HL-60 (cell line): ENCODE measurements around the gene POU2F2.

Experiments used
- CTCF ChIP-seq: IDR thresholded peaks from one replicate; pipeline ENCODE4 v1.5.1; 2011; ENCODE audit warnings: low read length, control low read depth, inconsistent platforms; ENCODE audit not compliant: insufficient read depth
- GABPA ChIP-seq: IDR thresholded peaks from 2 replicates; pipeline ENCODE4 v1.6.1; 2012; ENCODE audit warnings: low read depth
- POLR2AphosphoS5 ChIP-seq: IDR thresholded peaks from 2 replicates; pipeline ENCODE4 v1.6.1; 2012; ENCODE audit warnings: low read depth
- REST ChIP-seq: IDR thresholded peaks from 2 replicates; pipeline ENCODE4 v1.6.1; 2012; ENCODE audit warnings: low read depth; ENCODE audit not compliant: insufficient replicate concordance
- SPI1 ChIP-seq: IDR thresholded peaks from 2 replicates; pipeline ENCODE4 v1.6.1; 2012; ENCODE audit warnings: low read depth, mild to moderate bottlenecking, borderline replicate concordance

- TF ChIP-seq CTCF (no peak), GABPA (no peak), POLR2AphosphoS5 (no peak), REST (no peak), SPI1 (no peak)
Observed at GRCh38 chr19:42151782-42152684, 19.8 kb upstream of the POU2F2 start.
